Progenitor cell of endocrine pancreas (in vitro differentiated cells): ENCODE results near the gene COX15. TPM values are rescaled to one million over a fixed set of nuclear protein-coding genes. Genes with fewer than 3 reads are reported as not detected.
A peak's percentile ranks its signal among the peaks of the same experiment; 100 is the strongest.

Source experiments
- DNase-seq: peaks from one replicate; pipeline ENCODE4 v3.0.0; 2021; ENCODE audit warnings: low spot score; ENCODE audit not compliant: unreplicated experiment
- H3K27ac Mint-ChIP-seq: 2 replicates; pipeline ENCODE4 v1.8.0; 2021; ENCODE audit warnings: mild to moderate bottlenecking, moderate library complexity, mixed read lengths
- H3K27me3 Mint-ChIP-seq: 2 replicates; pipeline ENCODE4 v1.8.0; 2021; ENCODE audit warnings: mixed read lengths
- H3K36me3 Mint-ChIP-seq: 2 replicates; pipeline ENCODE4 v1.8.0; 2022; ENCODE audit warnings: mixed read lengths; ENCODE audit not compliant: insufficient read depth
- H3K4me1 Mint-ChIP-seq: 2 replicates; pipeline ENCODE4 v1.8.0; 2021; ENCODE audit warnings: low read depth, mixed read lengths
- H3K4me3 Mint-ChIP-seq: 2 replicates; pipeline ENCODE4 v1.8.0; 2021; ENCODE audit warnings: low read depth, mild to moderate bottlenecking, moderate library complexity, mixed read lengths
- H3K9me3 Mint-ChIP-seq: 2 replicates; pipeline ENCODE4 v1.8.0; 2021; ENCODE audit warnings: low read depth, mixed read lengths
- CTCF ChIP-seq: fragments of 200-600 bp; sonication (generic); IDR thresholded peaks from one replicate; pipeline ENCODE4 v1.5.0; 2021; ENCODE audit warnings: antibody characterized with exemption, mild to moderate bottlenecking; ENCODE audit not compliant: unreplicated experiment
- total RNA-seq: library from RNA; stranded (reverse); gene quantifications from 2 replicates; pipeline ENCODE4 v1.2.1, GENCODE V29; 2021

COX15 gene
- total RNA-seq, 1 donor from 2014 or later = 46.6 TPM

- no peak for DNase-seq
- H3K27me3 Mint-ChIP-seq = no peaks in the 10 kb centered on the region
- peaks cover 7% of the 10 kb centered on the region for H3K4me1 Mint-ChIP-seq
- H3K27ac Mint-ChIP-seq = peak overlapping the region; percentile 53
- H3K9me3 Mint-ChIP-seq = no peaks in the 10 kb centered on the region
- no peak overlapping the region for H3K4me3 Mint-ChIP-seq
- H3K36me3 Mint-ChIP-seq = peaks cover 12% of the 10 kb centered on the region
- TF ChIP-seq CTCF = no peak
Observed at GRCh38 chr10:99730026-99730425, 1.9 kb downstream of the COX15 start.

- no peak for DNase-seq
- no peaks in the 10 kb centered on the region for H3K9me3 Mint-ChIP-seq
- no peak for TF ChIP-seq CTCF
- H3K4me1 Mint-ChIP-seq = no peaks in the 10 kb centered on the region
- H3K27me3 Mint-ChIP-seq = no peaks in the 10 kb centered on the region
- peaks cover 25% of the 10 kb centered on the region for H3K36me3 Mint-ChIP-seq
- H3K27ac Mint-ChIP-seq = no peak overlapping the region
- H3K4me3 Mint-ChIP-seq = no peak overlapping the region
Observed at GRCh38 chr10:99720387-99720786, 11.5 kb downstream of the COX15 start.

- Mint-ChIP-seq H3K9me3 (no peaks in the 10 kb centered on the region), H3K4me3 (no peak overlapping the region), H3K4me1 (no peaks in the 10 kb centered on the region), H3K27ac (no peak overlapping the region), H3K36me3 (peaks cover 19% of the 10 kb centered on the region), H3K27me3 (no peaks in the 10 kb centered on the region)
- TF ChIP-seq CTCF = no peak
- DNase-seq = no peak
Observed at GRCh38 chr10:99714446-99714845, 17.5 kb downstream of the COX15 start.

- Mint-ChIP-seq H3K36me3 (peaks cover 12% of the 10 kb centered on the region), H3K4me1 (no peaks in the 10 kb centered on the region), H3K4me3 (no peak overlapping the region), H3K27me3 (no peaks in the 10 kb centered on the region), H3K27ac (no peak overlapping the region), H3K9me3 (no peaks in the 10 kb centered on the region)
- peak; percentile 56 for TF ChIP-seq CTCF
- DNase-seq = no peak
Observed at GRCh38 chr10:99711129-99711719, 20.7 kb downstream of the COX15 start.

- no peak for TF ChIP-seq CTCF
- H3K9me3 Mint-ChIP-seq = no peaks in the 10 kb centered on the region
- H3K4me1 Mint-ChIP-seq = no peaks in the 10 kb centered on the region
- peaks cover 15% of the 10 kb centered on the region for H3K36me3 Mint-ChIP-seq
- no peak overlapping the region for H3K27ac Mint-ChIP-seq
- no peak for DNase-seq
- no peak overlapping the region for H3K4me3 Mint-ChIP-seq
- no peaks in the 10 kb centered on the region for H3K27me3 Mint-ChIP-seq
Observed at GRCh38 chr10:99709480-99710229, 22.3 kb downstream of the COX15 start.
